HepG2 (cell line): ENCODE measurements around the gene PIK3C2B. TPM values are rescaled to one million over a fixed set of nuclear protein-coding genes. Genes with fewer than 3 reads are reported as not detected.

Experiments
- ATF7 ChIP-seq, 2 experiments: fragments of 450-650 bp in 1 of 2; sonication (generic) in 1 of 2; formaldehyde crosslinking in 1 of 2; IDR thresholded peaks; 2 replicates each; pipeline versions ENCODE4 v1.4.0 to v1.6.1; 2016 to 2020; ENCODE audit warnings: antibody characterized with exemption in 1 of 2, mild to moderate bottlenecking in 1 of 2, missing genetic modification reagents in 1 of 2
- KLF6 ChIP-seq: IDR thresholded peaks from 2 replicates; pipeline ENCODE4 v1.8.0; 2016; ENCODE audit warnings: missing biosample characterization, missing genetic modification reagents
- MEF2D ChIP-seq: sonication (generic); formaldehyde crosslinking; IDR thresholded peaks from 2 replicates; pipeline ENCODE4 v1.5.1; 2020; ENCODE audit warnings: mild to moderate bottlenecking, missing genetic modification reagents
- MEIS2 ChIP-seq: sonication (generic); formaldehyde crosslinking; IDR thresholded peaks from 2 replicates; pipeline ENCODE4 v1.9.0; 2021; ENCODE audit warnings: mild to moderate bottlenecking, missing genetic modification reagents
- MYC ChIP-seq: sonication (generic); formaldehyde crosslinking; IDR thresholded peaks from 2 replicates; pipeline ENCODE4 v1.9.0; 2021; ENCODE audit warnings: missing genetic modification reagents, borderline replicate concordance
- POGZ ChIP-seq: sonication (generic); formaldehyde crosslinking; IDR thresholded peaks from 2 replicates; pipeline ENCODE4 v1.4.0; 2020; ENCODE audit warnings: mild to moderate bottlenecking, missing genetic modification reagents
- PRMT3 ChIP-seq: sonication (generic); formaldehyde crosslinking; IDR thresholded peaks from 2 replicates; pipeline ENCODE4 v1.8.1; 2022; ENCODE audit warnings: low read depth, mild to moderate bottlenecking, moderate library complexity, missing genetic modification reagents, borderline replicate concordance
- RAD21 ChIP-seq: fragments of 450-650 bp; formaldehyde crosslinking; IDR thresholded peaks from 2 replicates; pipeline ENCODE4 v1.5.0; 2020; ENCODE audit warnings: mild to moderate bottlenecking
- RBM22 ChIP-seq: fragments of 200-400 bp; formaldehyde crosslinking; optimal IDR thresholded peaks from 2 replicates; pipeline ENCODE3; 2017; ENCODE audit warnings: mild to moderate bottlenecking, low read length, moderate library complexity
- SMC3 ChIP-seq: IDR thresholded peaks from 2 replicates; pipeline ENCODE4 v1.6.1; 2011; ENCODE audit warnings: low read length, improper control_type of control experiment
- THYN1 ChIP-seq: sonication (generic); formaldehyde crosslinking; IDR thresholded peaks from 2 replicates; pipeline ENCODE4 v1.8.1; 2023; ENCODE audit warnings: low read depth, mild to moderate bottlenecking, moderate library complexity, missing genetic modification reagents, borderline replicate concordance
- TMF1 ChIP-seq: sonication (generic); formaldehyde crosslinking; IDR thresholded peaks from 2 replicates; pipeline ENCODE4 v1.8.1; 2022; ENCODE audit warnings: low read depth, missing genetic modification reagents
- ZKSCAN1 ChIP-seq: fragments of 150-350 bp; IDR thresholded peaks from 2 replicates; pipeline ENCODE4 v1.6.1; 2014; ENCODE audit warnings: low read length
- ZNF556 ChIP-seq: sonication (generic); formaldehyde crosslinking; IDR thresholded peaks from 2 replicates; pipeline ENCODE4 v1.4.0; 2020; ENCODE audit warnings: mild to moderate bottlenecking, missing genetic modification reagents, borderline replicate concordance
- ZNF569 ChIP-seq: sonication (generic); formaldehyde crosslinking; IDR thresholded peaks from 2 replicates; pipeline ENCODE4 v1.5.0; 2020; ENCODE audit warnings: mild to moderate bottlenecking, missing genetic modification reagents, moderate library complexity, borderline replicate concordance
- ZSCAN20 ChIP-seq: sonication (generic); formaldehyde crosslinking; IDR thresholded peaks from 2 replicates; pipeline ENCODE4 v1.4.0; 2020; ENCODE audit warnings: missing genetic modification reagents, mild to moderate bottlenecking, borderline replicate concordance
- ZSCAN9 ChIP-seq: IDR thresholded peaks from 2 replicates; pipeline ENCODE4 v1.6.1; 2016; ENCODE audit warnings: borderline replicate concordance
- polyA plus RNA-seq, 8 experiments: library from polyadenylated mRNA; depleted of rRNA in 3 of 8; stranded (reverse) in 7 of 8; unstranded in 1 of 8; fragments of >200 nt; fragmentation: Illumina TruSeq in 4 of 8; extraction: Trizol in 4 of 8; gene quantifications; 2 replicates each; pipeline versions ENCODE4 v1.2.1 to v1.2.3, GENCODE V29; 2011 to 2016; ENCODE audit warnings: low read depth in 4 of 8, missing spikeins in 1 of 8, mixed read lengths in 1 of 8; ENCODE audit not compliant: insufficient read depth in 1 of 8
- total RNA-seq, 5 experiments: library from RNA; depleted of rRNA; stranded (reverse); fragments of >200 nt; fragmentation: Illumina TruSeq; extraction: Trizol; gene quantifications; 2 replicates each; pipeline ENCODE4 v1.2.3, GENCODE V29; 2016; ENCODE audit warnings: low read depth in 1 of 5
- TF ChIP-seq, protein P1 (sequence below): sonication (generic); formaldehyde crosslinking; IDR thresholded peaks from 2 replicates; pipeline ENCODE4 v1.4.0; 2020; ENCODE audit warnings: missing genetic modification reagents
- TF ChIP-seq, protein P2 (sequence below): sonication (generic); formaldehyde crosslinking; IDR thresholded peaks from 2 replicates; pipeline ENCODE4 v1.4.0; 2020; ENCODE audit warnings: mild to moderate bottlenecking, missing genetic modification reagents
- TF ChIP-seq, protein P3 (sequence below): sonication (generic); formaldehyde crosslinking; IDR thresholded peaks from 2 replicates; pipeline ENCODE4 v1.4.0; 2020; ENCODE audit warnings: missing genetic modification reagents
- TF ChIP-seq, protein P4 (sequence below): sonication (generic); formaldehyde crosslinking; IDR thresholded peaks from 2 replicates; pipeline ENCODE4 v1.4.0; 2020; ENCODE audit warnings: mild to moderate bottlenecking, missing genetic modification reagents
- TF ChIP-seq, protein P5 (sequence below): sonication (generic); formaldehyde crosslinking; IDR thresholded peaks from 2 replicates; pipeline ENCODE4 v1.5.0; 2020; ENCODE audit warnings: mild to moderate bottlenecking, missing genetic modification reagents, moderate library complexity

The PIK3C2B gene
- total and polyA plus RNA-seq, 2 of the 13 experiments (the other 11 are each of a cell fraction or from before 2014, with no cell fraction given) = 3.4 to 4.5 TPM

DNA sequence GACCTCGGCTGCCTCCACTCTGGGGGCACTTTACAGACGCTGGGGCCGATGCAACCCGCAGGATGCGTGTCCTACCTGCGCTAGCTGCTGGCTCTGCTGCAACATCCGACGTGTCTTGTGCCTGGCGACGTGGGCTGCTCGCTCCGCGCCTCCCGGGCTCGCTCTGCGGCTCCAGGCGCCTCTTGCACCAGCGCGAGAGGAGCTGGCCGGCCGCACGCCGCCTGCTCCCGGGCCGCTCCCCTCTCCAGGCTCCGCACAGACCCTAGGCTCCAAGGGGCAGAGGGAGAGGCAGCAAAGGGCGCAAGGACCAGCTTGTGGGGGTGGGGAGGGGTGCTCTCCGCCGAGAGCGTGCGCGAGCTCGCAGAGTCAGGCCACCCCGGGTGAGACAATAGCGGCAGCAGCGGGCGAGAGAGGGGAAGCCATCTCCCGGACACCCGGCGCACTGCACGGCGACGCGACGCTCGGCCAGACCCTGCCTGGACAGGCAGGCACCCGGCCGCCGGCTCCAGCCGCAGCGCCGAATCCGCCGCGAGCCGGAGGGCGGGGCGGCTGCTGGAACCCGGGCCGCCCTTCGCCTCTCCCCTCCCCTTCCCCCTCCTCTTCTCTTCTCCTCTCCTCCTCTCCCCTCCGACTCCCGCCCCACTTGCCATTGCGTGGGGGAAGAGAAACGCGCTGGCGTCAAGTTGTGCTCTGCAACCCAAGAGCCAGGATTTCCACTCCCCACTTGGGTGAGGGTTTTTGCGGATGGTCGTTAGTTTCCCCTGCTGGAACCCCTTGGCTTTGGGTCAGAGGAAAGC is at the start of gene PIK3C2B (continued):
- TF ChIP-seq, protein P1, sequence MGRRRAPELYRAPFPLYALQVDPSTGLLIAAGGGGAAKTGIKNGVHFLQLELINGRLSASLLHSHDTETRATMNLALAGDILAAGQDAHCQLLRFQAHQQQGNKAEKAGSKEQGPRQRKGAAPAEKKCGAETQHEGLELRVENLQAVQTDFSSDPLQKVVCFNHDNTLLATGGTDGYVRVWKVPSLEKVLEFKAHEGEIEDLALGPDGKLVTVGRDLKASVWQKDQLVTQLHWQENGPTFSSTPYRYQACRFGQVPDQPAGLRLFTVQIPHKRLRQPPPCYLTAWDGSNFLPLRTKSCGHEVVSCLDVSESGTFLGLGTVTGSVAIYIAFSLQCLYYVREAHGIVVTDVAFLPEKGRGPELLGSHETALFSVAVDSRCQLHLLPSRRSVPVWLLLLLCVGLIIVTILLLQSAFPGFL = 0 out of 2 replicates have a peak, but pooled peaks have one; percentile 60
- TF ChIP-seq POGZ (CRISPR knock-in tag) (peak; percentile 40; the same call in 1 of the 2 replicates), PRMT3 (CRISPR knock-in tag) (0 out of 2 replicates have a peak, but pooled peaks have one; percentile 38), ZNF556 (CRISPR knock-in tag) (no peak), ATF7 (IDR thresholded peaks at IDR 0.05) (no peak), ATF7 (CRISPR knock-in tag; IDR thresholded peaks at IDR 0.05) (no peak), MEF2D (CRISPR knock-in tag) (no peak), RAD21 (CRISPR knock-in tag) (peak; percentile 87), MYC (CRISPR knock-in tag) (peak; percentile 75), ZKSCAN1 (no peak), RBM22 (no peak), ZNF569 (CRISPR knock-in tag) (no peak), TMF1 (CRISPR knock-in tag) (peak; percentile 76; the same call in 1 of the 2 replicates), THYN1 (CRISPR knock-in tag) (0 out of 2 replicates have a peak, but pooled peaks have one; percentile 72), MEIS2 (CRISPR knock-in tag) (peak; percentile 54; the same call in 1 of the 2 replicates), ZSCAN9 (CRISPR knock-in tag) (no peak), KLF6 (0 out of 2 replicates have a peak, but pooled peaks have one; percentile 47), ZSCAN20 (CRISPR knock-in tag) (peak; percentile 32; the same call in 1 of the 2 replicates), SMC3 (no peak)
- TF ChIP-seq, protein P2, sequence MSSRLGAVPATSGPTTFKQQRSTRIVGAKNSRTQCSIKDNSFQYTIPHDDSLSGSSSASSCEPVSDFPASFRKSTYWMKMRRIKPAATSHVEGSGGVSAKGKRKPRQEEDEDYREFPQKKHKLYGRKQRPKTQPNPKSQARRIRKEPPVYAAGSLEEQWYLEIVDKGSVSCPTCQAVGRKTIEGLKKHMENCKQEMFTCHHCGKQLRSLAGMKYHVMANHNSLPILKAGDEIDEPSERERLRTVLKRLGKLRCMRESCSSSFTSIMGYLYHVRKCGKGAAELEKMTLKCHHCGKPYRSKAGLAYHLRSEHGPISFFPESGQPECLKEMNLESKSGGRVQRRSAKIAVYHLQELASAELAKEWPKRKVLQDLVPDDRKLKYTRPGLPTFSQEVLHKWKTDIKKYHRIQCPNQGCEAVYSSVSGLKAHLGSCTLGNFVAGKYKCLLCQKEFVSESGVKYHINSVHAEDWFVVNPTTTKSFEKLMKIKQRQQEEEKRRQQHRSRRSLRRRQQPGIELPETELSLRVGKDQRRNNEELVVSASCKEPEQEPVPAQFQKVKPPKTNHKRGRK = no peak
- TF ChIP-seq, protein P3, sequence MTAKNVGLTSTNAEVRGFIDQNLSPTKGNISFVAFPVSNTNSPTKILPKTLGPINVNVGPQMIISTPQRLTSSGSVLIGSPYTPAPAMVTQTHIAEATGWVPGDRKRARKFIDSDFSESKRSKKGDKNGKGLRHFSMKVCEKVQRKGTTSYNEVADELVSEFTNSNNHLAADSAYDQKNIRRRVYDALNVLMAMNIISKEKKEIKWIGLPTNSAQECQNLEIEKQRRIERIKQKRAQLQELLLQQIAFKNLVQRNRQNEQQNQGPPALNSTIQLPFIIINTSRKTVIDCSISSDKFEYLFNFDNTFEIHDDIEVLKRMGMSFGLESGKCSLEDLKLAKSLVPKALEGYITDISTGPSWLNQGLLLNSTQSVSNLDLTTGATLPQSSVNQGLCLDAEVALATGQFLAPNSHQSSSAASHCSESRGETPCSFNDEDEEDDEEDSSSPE (CRISPR knock-in tag) = peak; percentile 27; the same call in 1 of the 2 replicates
- TF ChIP-seq, protein P4, sequence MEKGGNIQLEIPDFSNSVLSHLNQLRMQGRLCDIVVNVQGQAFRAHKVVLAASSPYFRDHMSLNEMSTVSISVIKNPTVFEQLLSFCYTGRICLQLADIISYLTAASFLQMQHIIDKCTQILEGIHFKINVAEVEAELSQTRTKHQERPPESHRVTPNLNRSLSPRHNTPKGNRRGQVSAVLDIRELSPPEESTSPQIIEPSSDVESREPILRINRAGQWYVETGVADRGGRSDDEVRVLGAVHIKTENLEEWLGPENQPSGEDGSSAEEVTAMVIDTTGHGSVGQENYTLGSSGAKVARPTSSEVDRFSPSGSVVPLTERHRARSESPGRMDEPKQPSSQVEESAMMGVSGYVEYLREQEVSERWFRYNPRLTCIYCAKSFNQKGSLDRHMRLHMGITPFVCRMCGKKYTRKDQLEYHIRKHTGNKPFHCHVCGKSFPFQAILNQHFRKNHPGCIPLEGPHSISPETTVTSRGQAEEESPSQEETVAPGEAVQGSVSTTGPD (CRISPR knock-in tag) = no peak
- TF ChIP-seq, protein P5, sequence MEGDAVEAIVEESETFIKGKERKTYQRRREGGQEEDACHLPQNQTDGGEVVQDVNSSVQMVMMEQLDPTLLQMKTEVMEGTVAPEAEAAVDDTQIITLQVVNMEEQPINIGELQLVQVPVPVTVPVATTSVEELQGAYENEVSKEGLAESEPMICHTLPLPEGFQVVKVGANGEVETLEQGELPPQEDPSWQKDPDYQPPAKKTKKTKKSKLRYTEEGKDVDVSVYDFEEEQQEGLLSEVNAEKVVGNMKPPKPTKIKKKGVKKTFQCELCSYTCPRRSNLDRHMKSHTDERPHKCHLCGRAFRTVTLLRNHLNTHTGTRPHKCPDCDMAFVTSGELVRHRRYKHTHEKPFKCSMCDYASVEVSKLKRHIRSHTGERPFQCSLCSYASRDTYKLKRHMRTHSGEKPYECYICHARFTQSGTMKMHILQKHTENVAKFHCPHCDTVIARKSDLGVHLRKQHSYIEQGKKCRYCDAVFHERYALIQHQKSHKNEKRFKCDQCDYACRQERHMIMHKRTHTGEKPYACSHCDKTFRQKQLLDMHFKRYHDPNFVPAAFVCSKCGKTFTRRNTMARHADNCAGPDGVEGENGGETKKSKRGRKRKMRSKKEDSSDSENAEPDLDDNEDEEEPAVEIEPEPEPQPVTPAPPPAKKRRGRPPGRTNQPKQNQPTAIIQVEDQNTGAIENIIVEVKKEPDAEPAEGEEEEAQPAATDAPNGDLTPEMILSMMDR (CRISPR knock-in tag) = peak; percentile 67
